Osteoblast (primary cell): ENCODE results near the gene NDUFA3. TPM values are rescaled to one million over a fixed set of nuclear protein-coding genes. Genes with fewer than 3 reads are reported as not detected.

Experiments used
- DNase-seq: peaks from one replicate; pipeline ENCODE4 v3.0.0; 2011; ENCODE audit warnings: low spot score, mixed read lengths; ENCODE audit not compliant: insufficient read length; ENCODE audit errors: missing footprints
- H2AFZ ChIP-seq: 2 replicates; pipeline ENCODE4 v1.6.0; 2011; ENCODE audit warnings: mild to moderate bottlenecking, low read length
- H3K27ac ChIP-seq: 2 replicates; pipeline ENCODE4 v1.5.1; 2011; ENCODE audit warnings: mild to moderate bottlenecking, low read depth, low read length, moderate library complexity
- H3K27me3 ChIP-seq: 2 replicates; pipeline ENCODE4 v1.6.0; 2012; ENCODE audit warnings: mild to moderate bottlenecking, control low read depth, inconsistent platforms, low read length, moderate library complexity; ENCODE audit not compliant: insufficient read depth
- H3K36me3 ChIP-seq: 2 replicates; pipeline ENCODE4 v1.5.1; 2011; ENCODE audit warnings: mild to moderate bottlenecking, low read length, control low read depth, moderate library complexity; ENCODE audit not compliant: insufficient read depth
- H3K4me1 ChIP-seq: 2 replicates; pipeline ENCODE4 v1.5.1; 2011; ENCODE audit warnings: mild to moderate bottlenecking, low read length, control low read depth, moderate library complexity; ENCODE audit not compliant: insufficient read depth
- H3K4me2 ChIP-seq: 2 replicates; pipeline ENCODE4 v1.6.0; 2011; ENCODE audit warnings: mild to moderate bottlenecking, low read length; ENCODE audit not compliant: insufficient read depth
- H3K4me3 ChIP-seq: fragments of 200-600 bp; sonication (generic); 3 replicates; pipeline ENCODE4 v1.5.1; 2012; ENCODE audit warnings: mild to moderate bottlenecking, low read length, inconsistent platforms; ENCODE audit not compliant: insufficient read depth
- H3K79me2 ChIP-seq: 2 replicates; pipeline ENCODE4 v1.6.0; 2012; ENCODE audit warnings: mild to moderate bottlenecking, low read length, control low read depth, inconsistent platforms; ENCODE audit not compliant: insufficient read depth
- H3K9me3 ChIP-seq: 2 replicates; pipeline ENCODE4 v1.5.1; 2011; ENCODE audit warnings: low read depth, low read length, control low read depth
- H4K20me1 ChIP-seq: 2 replicates; pipeline ENCODE4 v1.6.0; 2012; ENCODE audit warnings: mild to moderate bottlenecking, low read length, control low read depth; ENCODE audit not compliant: insufficient read depth
- CTCF ChIP-seq: IDR thresholded peaks from 2 replicates; pipeline ENCODE4 v1.5.1; 2011; ENCODE audit warnings: mild to moderate bottlenecking, low read depth, low read length, moderate library complexity; ENCODE audit errors: extremely low read depth
- total RNA-seq: library from RNA; depleted of rRNA; stranded (reverse); fragments of >200 nt; gene quantifications from 2 replicates; pipeline ENCODE4 v1.2.3, GENCODE V29; 2012

NDUFA3 gene
- total RNA-seq, 1 donor = 8.3 TPM

DNA sequence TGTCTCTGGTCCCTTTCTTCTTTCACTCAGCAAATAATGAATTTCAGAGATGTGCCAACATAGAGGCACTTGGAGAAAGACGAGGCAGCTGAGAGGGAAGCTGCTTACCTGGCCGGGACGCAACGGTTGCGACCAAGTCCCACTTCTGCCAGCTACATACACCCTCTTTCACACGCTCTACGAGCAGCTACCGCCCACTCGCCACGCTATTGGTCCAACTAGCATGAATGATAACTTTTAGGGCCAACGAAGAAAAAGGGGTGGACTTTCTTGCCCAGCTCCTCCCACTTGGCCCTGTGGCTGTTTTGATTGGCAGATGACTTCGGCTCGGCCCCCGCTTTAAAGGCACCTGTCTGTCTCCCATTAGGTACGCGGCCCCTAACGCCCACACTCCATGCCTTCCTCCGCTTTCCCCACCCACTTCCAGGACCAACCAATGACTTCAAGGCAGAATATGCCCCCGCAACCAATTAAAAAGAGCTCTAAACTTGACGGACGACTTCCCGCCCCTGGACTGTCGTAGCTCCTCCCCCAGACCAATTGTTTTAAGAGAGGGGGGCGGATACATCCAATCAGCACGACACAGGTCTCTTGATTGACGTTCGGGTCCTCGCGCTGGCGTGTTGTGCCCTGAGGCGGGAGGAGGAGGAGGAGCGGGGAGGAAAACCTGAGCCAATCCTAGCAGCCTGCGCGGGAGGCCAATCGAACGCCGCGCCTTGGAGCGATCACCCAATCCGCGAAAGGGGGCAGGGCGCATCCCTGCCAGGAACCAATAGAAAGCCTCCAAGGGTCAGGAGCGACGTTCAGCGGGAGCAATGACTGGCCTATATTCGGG is 34.4 kb downstream of the NDUFA3 start:
- peak overlapping the region; percentile 87 for H3K4me3 ChIP-seq
- no peaks in the 10 kb centered on the region for H3K27me3 ChIP-seq
- no peaks in the 10 kb centered on the region for H3K9me3 ChIP-seq
- peaks cover 19% of the 10 kb centered on the region for H3K4me1 ChIP-seq
- peaks cover 37% of the 10 kb centered on the region for H4K20me1 ChIP-seq
- peaks cover 45% of the 10 kb centered on the region for H3K79me2 ChIP-seq
- TF ChIP-seq CTCF = no peak
- peak; percentile 100 for DNase-seq
- H3K27ac ChIP-seq = peak overlapping the region; percentile 73
- peak overlapping the region; percentile 99 for H3K4me2 ChIP-seq
- H3K36me3 ChIP-seq = peaks cover 26% of the 10 kb centered on the region
- H2AFZ ChIP-seq = peak overlapping the region; percentile 81

- peaks cover 19% of the 10 kb centered on the region for H3K4me1 ChIP-seq
- no peak for TF ChIP-seq CTCF
- peaks cover 34% of the 10 kb centered on the region for H3K36me3 ChIP-seq
- peak within 1 kb of the TSS; percentile 81 for H2AFZ ChIP-seq
- no peaks in the 10 kb centered on the region for H3K27me3 ChIP-seq
- peak within 1 kb of the TSS; percentile 73 for H3K27ac ChIP-seq
- peak; percentile 91 for DNase-seq
- H3K4me3 ChIP-seq = peak within 1 kb of the TSS; percentile 87
- H3K9me3 ChIP-seq = no peaks in the 10 kb centered on the region
- peaks cover 53% of the 10 kb centered on the region for H3K79me2 ChIP-seq
- peaks cover 46% of the 10 kb centered on the region for H4K20me1 ChIP-seq
- H3K4me2 ChIP-seq = peak within 1 kb of the TSS; percentile 99
Measured at GRCh38 chr19:54137699-54138488, 35.2 kb downstream of the NDUFA3 start, which contains the start of gene CNOT3. TSS of gene CNOT3 (plus strand) at chr19:54137762. CDS start at chr19:54142979, 5,217 bp downstream.

DNA sequence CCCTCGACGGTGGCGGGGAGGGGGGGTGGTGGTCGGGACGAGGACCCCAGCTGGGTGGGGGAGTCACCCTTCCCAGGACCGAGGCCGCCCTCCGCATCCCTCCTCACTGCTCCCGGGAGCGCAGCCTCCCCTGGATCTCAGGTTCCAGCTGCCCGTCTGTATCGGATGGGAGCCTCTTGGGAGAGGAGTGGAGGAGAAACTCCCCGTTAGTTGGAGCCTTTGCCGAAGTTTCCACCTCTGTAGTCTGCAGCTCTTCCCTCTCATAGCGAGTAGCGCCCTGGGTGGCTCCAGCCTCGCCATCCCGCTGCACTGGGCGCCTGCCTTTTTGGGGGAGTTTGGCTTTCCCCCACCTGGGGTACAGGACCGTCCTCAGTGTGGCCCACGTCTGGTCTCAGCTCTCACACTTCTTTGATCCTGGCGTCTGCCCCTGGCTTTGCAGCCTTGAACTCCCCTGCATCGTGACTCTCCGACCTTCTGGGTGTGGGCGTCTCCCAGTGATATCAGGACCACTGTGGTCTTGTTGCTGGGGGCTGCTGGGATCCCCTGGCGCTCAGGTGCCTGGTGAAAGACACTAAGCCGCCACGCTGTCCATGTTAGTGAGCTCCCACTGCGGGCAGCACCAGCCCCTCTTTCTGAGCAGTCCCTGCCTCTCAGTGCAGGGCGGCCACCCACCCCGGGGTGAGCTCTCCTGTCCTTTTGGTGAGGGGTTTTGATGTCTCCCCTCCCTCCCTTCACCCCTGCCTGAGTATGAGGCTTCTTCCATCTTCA is 36.0 kb downstream of the NDUFA3 start:
- peaks cover 47% of the 10 kb centered on the region for H4K20me1 ChIP-seq
- no peak for TF ChIP-seq CTCF
- no peaks in the 10 kb centered on the region for H3K9me3 ChIP-seq
- peaks cover 42% of the 10 kb centered on the region for H3K36me3 ChIP-seq
- peaks cover 19% of the 10 kb centered on the region for H3K4me1 ChIP-seq
- no peaks in the 10 kb centered on the region for H3K27me3 ChIP-seq
- no peak overlapping the region for H2AFZ ChIP-seq
- no peak for DNase-seq
- no peak overlapping the region for H3K27ac ChIP-seq
- H3K4me2 ChIP-seq = peak overlapping the region; percentile 90
- peak overlapping the region; percentile 87 for H3K4me3 ChIP-seq
- peaks cover 59% of the 10 kb centered on the region for H3K79me2 ChIP-seq
